GM12801 (cell line): ENCODE measurements around the gene MRPS6.

Experiments
- TF ChIP-seq, protein P1 (sequence below): IDR thresholded peaks from one replicate; pipeline ENCODE4 v1.5.1; 2011; ENCODE audit warnings: control low read depth; ENCODE audit not compliant: insufficient read length; ENCODE audit errors: extremely low read depth

The MRPS6 gene

GRCh38 chr21:34133392-34133791, 60.0 kb downstream of the MRPS6 start:
- TF ChIP-seq, protein P1, sequence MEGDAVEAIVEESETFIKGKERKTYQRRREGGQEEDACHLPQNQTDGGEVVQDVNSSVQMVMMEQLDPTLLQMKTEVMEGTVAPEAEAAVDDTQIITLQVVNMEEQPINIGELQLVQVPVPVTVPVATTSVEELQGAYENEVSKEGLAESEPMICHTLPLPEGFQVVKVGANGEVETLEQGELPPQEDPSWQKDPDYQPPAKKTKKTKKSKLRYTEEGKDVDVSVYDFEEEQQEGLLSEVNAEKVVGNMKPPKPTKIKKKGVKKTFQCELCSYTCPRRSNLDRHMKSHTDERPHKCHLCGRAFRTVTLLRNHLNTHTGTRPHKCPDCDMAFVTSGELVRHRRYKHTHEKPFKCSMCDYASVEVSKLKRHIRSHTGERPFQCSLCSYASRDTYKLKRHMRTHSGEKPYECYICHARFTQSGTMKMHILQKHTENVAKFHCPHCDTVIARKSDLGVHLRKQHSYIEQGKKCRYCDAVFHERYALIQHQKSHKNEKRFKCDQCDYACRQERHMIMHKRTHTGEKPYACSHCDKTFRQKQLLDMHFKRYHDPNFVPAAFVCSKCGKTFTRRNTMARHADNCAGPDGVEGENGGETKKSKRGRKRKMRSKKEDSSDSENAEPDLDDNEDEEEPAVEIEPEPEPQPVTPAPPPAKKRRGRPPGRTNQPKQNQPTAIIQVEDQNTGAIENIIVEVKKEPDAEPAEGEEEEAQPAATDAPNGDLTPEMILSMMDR: no peak

GRCh38 chr21:34133802-34134201, 60.4 kb downstream of the MRPS6 start:
- TF ChIP-seq, protein P1: no peak

GRCh38 chr21:34135330-34135729, 62.0 kb downstream of the MRPS6 start:
- TF ChIP-seq, protein P1: no peak

GRCh38 chr21:34141373-34141772, 68.0 kb downstream of the MRPS6 start:
- TF ChIP-seq, protein P1: no peak

DNA sequence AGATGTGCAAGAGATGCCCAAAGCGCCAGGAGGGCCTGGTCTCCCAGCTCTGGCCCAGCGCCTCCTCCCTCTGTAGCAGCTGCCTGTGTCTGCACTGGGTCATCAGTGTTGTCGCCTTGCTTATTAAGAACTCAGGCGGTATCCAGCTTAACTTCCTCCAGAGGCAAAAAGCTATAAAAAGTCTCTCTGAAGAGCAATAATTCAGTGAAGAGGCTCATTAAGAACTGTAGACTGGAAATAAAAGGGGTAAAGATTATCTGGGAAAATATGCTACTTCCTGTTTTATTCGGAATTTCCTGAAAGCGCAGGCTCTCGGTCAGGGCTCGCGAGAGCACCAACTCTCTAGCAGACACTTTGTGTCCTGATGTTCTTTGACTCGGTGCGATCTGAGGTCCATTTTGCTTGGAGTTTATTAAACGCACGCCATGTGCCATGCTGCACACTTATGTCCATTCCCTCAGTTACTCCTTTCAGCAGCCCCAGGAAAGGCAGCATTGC, 70.4 kb downstream of the MRPS6 start:
- TF ChIP-seq, protein P1: no peak

- TF ChIP-seq, protein P1: no peak
Measured at GRCh38 chr21:34144224-34144623, 70.8 kb downstream of the MRPS6 start.

- TF ChIP-seq, protein P1: no peak
Measured at GRCh38 chr21:34147792-34148418, 74.5 kb downstream of the MRPS6 start.
